Suprapubic skin (tissue), 3 donors: ENCODE data around the gene ZNF526.

Experiments
- CTCF ChIP-seq, 2 donors: fragments of 200-600 bp in 1 of 2; fragments of 450-650 bp in 1 of 2; sonication (generic) in 1 of 2; IDR thresholded peaks; one replicate each; pipeline ENCODE4 v1.5.1; 2016 to 2019; ENCODE audit warnings: antibody characterized with exemption in 2 of 2, mild to moderate bottlenecking in 1 of 2, moderate library complexity in 1 of 2
- POLR2A ChIP-seq, 2 donors: fragments of 450-650 bp; IDR thresholded peaks; one replicate each; pipeline ENCODE4 v1.6.1; 2017; ENCODE audit warnings: antibody characterized with exemption in 2 of 2, mild to moderate bottlenecking in 2 of 2, moderate library complexity in 2 of 2

DNA sequence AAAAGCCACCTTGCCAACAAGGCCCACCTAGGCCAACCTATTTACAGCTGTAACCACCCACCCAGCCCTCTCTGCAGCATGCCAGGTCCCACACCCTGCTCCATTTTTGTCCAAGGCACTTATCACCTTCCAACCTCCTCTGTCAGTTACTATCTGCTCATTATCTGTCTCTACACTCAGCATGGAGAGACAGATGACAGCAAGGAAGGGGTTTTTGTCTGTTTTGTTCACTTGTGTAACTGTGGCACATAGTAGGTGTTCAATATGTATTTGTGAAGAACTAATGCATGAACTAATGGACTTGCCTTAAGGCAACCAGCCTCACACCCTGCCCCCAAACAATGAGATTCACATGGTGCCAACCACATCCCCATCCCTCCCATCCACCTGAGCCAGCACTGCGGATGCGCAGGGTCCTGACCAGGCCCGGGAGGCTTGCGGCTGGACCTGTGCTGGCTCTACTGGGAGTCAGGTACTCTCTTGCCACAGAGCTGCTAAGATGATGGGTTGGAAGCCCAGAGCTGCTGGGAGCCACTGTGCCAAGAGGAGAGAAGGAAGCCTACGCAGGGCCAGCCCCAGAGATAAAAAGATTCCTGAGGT lies 19.9 kb upstream of the ZNF526 start:
- TF ChIP-seq POLR2A (IDR thresholded peaks at IDR 0.05) (no peak), CTCF (IDR thresholded peaks at IDR 0.05) (no peak)
